Liver (tissue), 9 donors: ENCODE results near the gene CRIP1. TPM values are rescaled to one million over a fixed set of nuclear protein-coding genes. Genes with fewer than 3 reads are reported as not detected.

Experiments
- DNase-seq: peaks from one replicate; pipeline ENCODE4 v3.0.0-alpha.2; 2017; ENCODE audit warnings: low spot score
- H3K27ac ChIP-seq, 2 donors: one replicate each; pipeline ENCODE4 v1.7.0; 2013; ENCODE audit warnings: inconsistent platforms in 2 of 2, low read length in 2 of 2, control low read depth in 1 of 2, low read depth in 1 of 2, mild to moderate bottlenecking in 1 of 2
- H3K27me3 ChIP-seq, 4 donors: one replicate each; pipeline versions ENCODE4 v1.6.1 to v1.7.0; 2013; ENCODE audit warnings: low read length in 3 of 4, inconsistent platforms in 1 of 4, mild to moderate bottlenecking in 1 of 4, moderate library complexity in 1 of 4; ENCODE audit not compliant: control insufficient read depth in 4 of 4, insufficient read depth in 4 of 4
- H3K36me3 ChIP-seq, 4 donors: one replicate each; pipeline versions ENCODE4 v1.6.1 to v1.7.0; 2013; ENCODE audit warnings: low read length in 3 of 4, mild to moderate bottlenecking in 3 of 4, low read depth in 1 of 4, moderate library complexity in 1 of 4; ENCODE audit not compliant: control insufficient read depth in 4 of 4, insufficient read depth in 3 of 4
- H3K4me1 ChIP-seq, 4 donors: one replicate each; pipeline versions ENCODE4 v1.6.1 to v1.7.0; 2013; ENCODE audit warnings: low read length in 3 of 4, mild to moderate bottlenecking in 3 of 4, moderate library complexity in 1 of 4; ENCODE audit not compliant: control insufficient read depth in 4 of 4, insufficient read depth in 4 of 4
- H3K4me3 ChIP-seq, 3 donors: one replicate each; pipeline versions ENCODE4 v1.6.1 to v1.7.0; 2013; ENCODE audit warnings: low read length in 3 of 3, control low read depth in 1 of 3, low read depth in 1 of 3, mild to moderate bottlenecking in 1 of 3
- H3K9ac ChIP-seq, 2 donors: one replicate each; pipeline ENCODE4 v1.7.0; 2013; ENCODE audit warnings: low read length in 2 of 2, mild to moderate bottlenecking in 2 of 2, moderate library complexity in 2 of 2, control low read depth in 1 of 2, low read depth in 1 of 2
- H3K9me3 ChIP-seq, 4 donors: one replicate each; pipeline versions ENCODE4 v1.6.1 to v1.7.0; 2013; ENCODE audit warnings: low read length in 3 of 4; ENCODE audit not compliant: control insufficient read depth in 4 of 4
- ATF3 ChIP-seq: IDR thresholded peaks from 2 replicates; pipeline ENCODE4 v1.6.1; 2016; ENCODE audit warnings: antibody characterized with exemption
- CTCF ChIP-seq: fragments of 150-350 bp; IDR thresholded peaks from 2 replicates; pipeline ENCODE4 v1.5.1; 2017; ENCODE audit warnings: improper control_type of control experiment, low read depth, low read length; ENCODE audit not compliant: missing input control
- EGR1 ChIP-seq, 2 donors: IDR thresholded peaks; 2 replicates each; pipeline ENCODE4 v1.6.1; 2016 to 2018; ENCODE audit warnings: antibody characterized with exemption in 2 of 2, low read depth in 2 of 2
- FOXA1 ChIP-seq: IDR thresholded peaks from 2 replicates; pipeline ENCODE4 v1.6.1; 2016; ENCODE audit warnings: antibody characterized with exemption
- FOXA2 ChIP-seq: IDR thresholded peaks from 2 replicates; pipeline ENCODE4 v1.6.1; 2016; ENCODE audit warnings: antibody characterized with exemption
- GABPA ChIP-seq, 2 donors: IDR thresholded peaks in 1 of 2; conservative IDR thresholded peaks in 1 of 2; 2 replicates each; pipeline ENCODE4 v1.6.1; 2016; ENCODE audit warnings: antibody characterized with exemption in 2 of 2, mild to moderate bottlenecking in 1 of 2, moderate library complexity in 1 of 2
- HNF4A ChIP-seq, 2 donors: conservative IDR thresholded peaks; 2 replicates each; pipeline ENCODE4 v1.6.1; 2016; ENCODE audit warnings: antibody characterized with exemption in 2 of 2, mild to moderate bottlenecking in 2 of 2
- HNF4G ChIP-seq: IDR thresholded peaks from 2 replicates; pipeline ENCODE4 v1.6.1; 2016; ENCODE audit warnings: antibody characterized with exemption
- JUND ChIP-seq, 2 donors: IDR thresholded peaks; 2 replicates each; pipeline ENCODE4 v1.6.1; 2016; ENCODE audit warnings: antibody characterized with exemption in 2 of 2
- MAX ChIP-seq: IDR thresholded peaks from 2 replicates; pipeline ENCODE4 v1.6.1; 2016; ENCODE audit warnings: antibody characterized with exemption
- NR2F2 ChIP-seq: IDR thresholded peaks from 2 replicates; pipeline ENCODE4 v1.6.1; 2016; ENCODE audit warnings: antibody characterized with exemption
- RAD21 ChIP-seq, 2 donors: IDR thresholded peaks; 2 replicates each; pipeline ENCODE4 v1.6.1; 2016; ENCODE audit warnings: antibody characterized with exemption in 2 of 2, mild to moderate bottlenecking in 2 of 2
- RXRA ChIP-seq, 2 donors: IDR thresholded peaks; 2 replicates each; pipeline ENCODE4 v1.6.1; 2017 to 2018; ENCODE audit warnings: antibody characterized with exemption in 2 of 2, mild to moderate bottlenecking in 1 of 2
- SP1 ChIP-seq: IDR thresholded peaks from 2 replicates; pipeline ENCODE4 v1.6.1; 2018; ENCODE audit warnings: antibody characterized with exemption, mild to moderate bottlenecking
- TAF1 ChIP-seq: conservative IDR thresholded peaks from 2 replicates; pipeline ENCODE4 v1.6.1; 2016; ENCODE audit warnings: antibody characterized with exemption, mild to moderate bottlenecking
- YY1 ChIP-seq: IDR thresholded peaks from 2 replicates; pipeline ENCODE4 v1.6.1; 2016; ENCODE audit warnings: antibody characterized with exemption, mild to moderate bottlenecking
- WGBS: extraction: QIAGEN DNeasy Blood & Tissue Kit; methylation state at CpG from one replicate; pipeline ENCODE4 v1.1.7; 2013; 5-methylcytosine and 5-hydroxymethylcytosine counted together
- polyA plus RNA-seq, 2 donors: library from polyadenylated mRNA; stranded (reverse) in 1 of 2; unstranded in 1 of 2; fragments of 200-250 nt in 1 of 2; fragments of >200 nt in 1 of 2; fragmentation: Nextera tagmentation in 1 of 2; extraction: Ambion mirVana in 1 of 2; gene quantifications; one replicate each; pipeline versions ENCODE4 v1.2.1 to v1.2.3, GENCODE V29; 2013 to 2015
- total RNA-seq, 2 donors: library from RNA; depleted of rRNA; stranded (reverse); fragments of >200 nt; gene quantifications; one replicate each; pipeline ENCODE4 v1.2.3, GENCODE V29; 2014
- donor health status: healthy.
- donor health status: healthy.
- donor health status: healthy.
- donor health status: healthy.
- donor health status: healthy.

The CRIP1 gene
- total and polyA plus RNA-seq, 4 donors = 1.4 to 11.4 (median 3.9) TPM

GRCh38 chr14:105484069-105484996, 2.4 kb upstream of the CRIP1 start:
- 72% methylated on average over 20 of the region's 20 CpGs for WGBS
- DNase-seq = no peak
- Histone ChIP-seq H3K36me3 (peaks cover 0 to 1% (median 0%) of the 10 kb centered on the region in 4 donors), H3K27ac (no peak overlapping the region), H3K9ac (no peak overlapping the region), H3K4me3 (no peak overlapping the region), H3K27me3 (no peaks in the 10 kb centered on the region), H3K9me3 (no peaks in the 10 kb centered on the region), H3K4me1 (peaks cover 10 to 41% (median 20%) of the 10 kb centered on the region in 4 donors)
- TF ChIP-seq JUND (IDR thresholded peaks at IDR 0.05) (no peak), NR2F2 (no peak), GABPA (IDR thresholded peaks at IDR 0.05 in 1 of 2, conservative IDR thresholded peaks at IDR 0.05 in 1 of 2) (no peak), ATF3 (no peak), FOXA1 (no peak), RXRA (IDR thresholded peaks at IDR 0.05) (peak in 1 of 2 donors; percentile 27), TAF1 (no peak), MAX (no peak), HNF4A (conservative IDR thresholded peaks at IDR 0.05) (no peak)

- Histone ChIP-seq H3K4me3 (no peak overlapping the region), H3K36me3 (peaks cover 0 to 1% (median 0%) of the 10 kb centered on the region in 4 donors), H3K9ac (no peak overlapping the region), H3K27me3 (no peaks in the 10 kb centered on the region), H3K9me3 (no peaks in the 10 kb centered on the region), H3K27ac (no peak overlapping the region), H3K4me1 (peaks cover 10 to 47% (median 23%) of the 10 kb centered on the region in 4 donors)
- no peak for TF ChIP-seq RXRA (IDR thresholded peaks at IDR 0.05)
- no peak for TF ChIP-seq SP1
- TF ChIP-seq EGR1 (IDR thresholded peaks at IDR 0.05; ENCODE audit: low read depth in 2 of 2) = no peak
- 79% methylated on average over 16 of the region's 16 CpGs for WGBS
- DNase-seq = no peak
Measured at GRCh38 chr14:105484997-105485393, 1.7 kb upstream of the CRIP1 start.

- no peaks in the 10 kb centered on the region for H3K27me3 ChIP-seq
- H3K27ac ChIP-seq = no peak overlapping the region
- H3K4me1 ChIP-seq = peaks cover 10 to 47% (median 23%) of the 10 kb centered on the region in 4 donors
- no peak for TF ChIP-seq HNF4A (conservative IDR thresholded peaks at IDR 0.05)
- TF ChIP-seq NR2F2 = no peak
- no peak for TF ChIP-seq RXRA (IDR thresholded peaks at IDR 0.05)
- TF ChIP-seq HNF4G = no peak
- TF ChIP-seq ATF3 = no peak
- no peak for TF ChIP-seq GABPA (IDR thresholded peaks at IDR 0.05 in 1 of 2, conservative IDR thresholded peaks at IDR 0.05 in 1 of 2)
- TF ChIP-seq FOXA2 = no peak
- no peak for TF ChIP-seq TAF1
- TF ChIP-seq JUND (IDR thresholded peaks at IDR 0.05) = no peak
- no peak for TF ChIP-seq MAX
- no peak for TF ChIP-seq SP1
- peak; percentile 16 for TF ChIP-seq CTCF
- peak; percentile 11 to 22 for TF ChIP-seq RAD21 (IDR thresholded peaks at IDR 0.05)
- no peak for TF ChIP-seq YY1
- H3K4me3 ChIP-seq = no peak overlapping the region
- peaks cover 0 to 1% (median 0%) of the 10 kb centered on the region in 4 donors for H3K36me3 ChIP-seq
- H3K9ac ChIP-seq = no peak overlapping the region
- H3K9me3 ChIP-seq = no peaks in the 10 kb centered on the region
- no peak for DNase-seq
- WGBS = 25% methylated on average over 12 of the region's 12 CpGs
Measured at GRCh38 chr14:105485739-105486162, 935 bp upstream of the CRIP1 start.
